Putamen (tissue), 1 donor: ENCODE measurements around the gene ZNF155.

Source experiments
- DNase-seq: peaks from one replicate; pipeline ENCODE4 v3.0.0-alpha.2; 2016; ENCODE audit warnings: low spot score

ZNF155 gene

GRCh38 chr19:44003461-44004009, 19.5 kb downstream of the ZNF155 start:
- no peak for DNase-seq

GRCh38 chr19:44005973-44006372, 22.0 kb downstream of the ZNF155 start:
- DNase-seq: no peak

- no peak for DNase-seq
Observed at GRCh38 chr19:44007473-44007872, 23.5 kb downstream of the ZNF155 start.

GRCh38 chr19:44010468-44010867, 26.5 kb downstream of the ZNF155 start:
- no peak for DNase-seq

- no peak for DNase-seq
Observed at GRCh38 chr19:44019498-44019897, 35.5 kb downstream of the ZNF155 start.

GRCh38 chr19:44021221-44021620, 37.2 kb downstream of the ZNF155 start:
- no peak for DNase-seq

GRCh38 chr19:44024900-44025216, 40.9 kb downstream of the ZNF155 start:
- no peak for DNase-seq

GRCh38 chr19:44025217-44025936, 41.4 kb downstream of the ZNF155 start, which contains the start of gene ZNF222:
Gene ZNF222, plus strand, starts transcription at chr19:44025379. Its CDS starts 58 bp downstream, at chr19:44025437.
- DNase-seq: peak; percentile 89

- DNase-seq: no peak
Observed at GRCh38 chr19:44026622-44027021, 42.6 kb downstream of the ZNF155 start.

- no peak for DNase-seq
Observed at GRCh38 chr19:44032001-44032610, 48.1 kb downstream of the ZNF155 start.

GRCh38 chr19:44042147-44042546, 58.2 kb downstream of the ZNF155 start:
- DNase-seq: no peak
